ENCODE data around the gene EHD3. TPM values are rescaled to one million over a fixed set of nuclear protein-coding genes. Genes with fewer than 3 reads are reported as not detected.

The EHD3 gene
- 7.0 to 8.3 TPM (median 7.7 TPM) in 5 replicates for total RNA-seq (2022; extraction: Qiagen RNA extraction; ENCODE audit: low read depth)

GRCh38 chr2:31233741-31234682, at the start of gene EHD3:
Gene EHD3 (plus strand): TSS chr2:31234152. CDS start chr2:31234622, 470 bp downstream.

GRCh38 chr2:31217465-31218200, 16.3 kb upstream of the EHD3 start, which contains the start of gene CAPN14:
Gene CAPN14 (minus strand): TSS chr2:31217515. CDS start chr2:31205447, 12,068 bp downstream.

Other genes with a start within 250 kb of the EHD3 start
- 41.6 to 52.6 TPM (median 43.2 TPM) in 5 replicates for gene GALNT14, start 95.7 kb upstream of the EHD3 start, total RNA-seq (2022; extraction: Qiagen RNA extraction; ENCODE audit: low read depth)
- gene CAPN14, start 16.6 kb upstream of the EHD3 start, total RNA-seq (2022; extraction: Qiagen RNA extraction; ENCODE audit: low read depth) = 0.05 TPM in 1 of 5 replicates, not detected in the others
- gene XDH, start 180.6 kb downstream of the EHD3 start, total RNA-seq (2022; extraction: Qiagen RNA extraction; ENCODE audit: low read depth) = 1.0 to 1.3 TPM (median 1.1 TPM) in 5 replicates